SJCRH30 (cell line): ENCODE measurements around the gene TNFRSF1B. TPM values are rescaled to one million over a fixed set of nuclear protein-coding genes. Genes with fewer than 3 reads are reported as not detected.
"Not testable (repeated sequence)": the region's sequence is repeated elsewhere in the genome, so short reads cannot be mapped to it uniquely, and the experiment has no call there.

ENCODE experiments used
- DNase-seq, 2 experiments: peaks; one replicate each; pipeline ENCODE4 v3.0.0-alpha.2; 2015 to 2020
- H3K27ac ChIP-seq: fragments of 250-450 bp; sonication (Bioruptor Pico); 2 replicates; pipeline ENCODE4 v1.5.1; 2020; ENCODE audit warnings: mild to moderate bottlenecking, moderate library complexity
- H3K27me3 ChIP-seq: fragments of 250-450 bp; sonication (Bioruptor Pico); 2 replicates; pipeline ENCODE4 v1.5.1; 2020; ENCODE audit warnings: mild to moderate bottlenecking, moderate library complexity
- H3K36me3 ChIP-seq: fragments of 250-450 bp; sonication (Bioruptor Pico); 2 replicates; pipeline ENCODE4 v1.5.1; 2020; ENCODE audit warnings: mild to moderate bottlenecking, moderate library complexity
- H3K4me1 ChIP-seq: fragments of 250-450 bp; sonication (Bioruptor Pico); 2 replicates; pipeline ENCODE4 v1.5.1; 2020; ENCODE audit warnings: mild to moderate bottlenecking, moderate library complexity
- H3K4me3 ChIP-seq: fragments of 250-450 bp; sonication (Bioruptor Pico); 2 replicates; pipeline ENCODE4 v1.5.1; 2020; ENCODE audit warnings: mild to moderate bottlenecking, moderate library complexity
- H3K9me3 ChIP-seq: fragments of 250-450 bp; sonication (Bioruptor Pico); replicated peaks from 2 replicates; pipeline ENCODE4 v1.5.1; 2020; ENCODE audit warnings: mild to moderate bottlenecking, moderate library complexity
- total RNA-seq: library from RNA; depleted of rRNA; stranded (reverse); fragments of >200 nt; shearing (Covaris generic); gene quantifications from 2 replicates; pipeline ENCODE4 v1.2.3, GENCODE V29; 2014

The TNFRSF1B gene
- total RNA-seq, 1 experiment from 2014 or later = 6.8 TPM

DNA sequence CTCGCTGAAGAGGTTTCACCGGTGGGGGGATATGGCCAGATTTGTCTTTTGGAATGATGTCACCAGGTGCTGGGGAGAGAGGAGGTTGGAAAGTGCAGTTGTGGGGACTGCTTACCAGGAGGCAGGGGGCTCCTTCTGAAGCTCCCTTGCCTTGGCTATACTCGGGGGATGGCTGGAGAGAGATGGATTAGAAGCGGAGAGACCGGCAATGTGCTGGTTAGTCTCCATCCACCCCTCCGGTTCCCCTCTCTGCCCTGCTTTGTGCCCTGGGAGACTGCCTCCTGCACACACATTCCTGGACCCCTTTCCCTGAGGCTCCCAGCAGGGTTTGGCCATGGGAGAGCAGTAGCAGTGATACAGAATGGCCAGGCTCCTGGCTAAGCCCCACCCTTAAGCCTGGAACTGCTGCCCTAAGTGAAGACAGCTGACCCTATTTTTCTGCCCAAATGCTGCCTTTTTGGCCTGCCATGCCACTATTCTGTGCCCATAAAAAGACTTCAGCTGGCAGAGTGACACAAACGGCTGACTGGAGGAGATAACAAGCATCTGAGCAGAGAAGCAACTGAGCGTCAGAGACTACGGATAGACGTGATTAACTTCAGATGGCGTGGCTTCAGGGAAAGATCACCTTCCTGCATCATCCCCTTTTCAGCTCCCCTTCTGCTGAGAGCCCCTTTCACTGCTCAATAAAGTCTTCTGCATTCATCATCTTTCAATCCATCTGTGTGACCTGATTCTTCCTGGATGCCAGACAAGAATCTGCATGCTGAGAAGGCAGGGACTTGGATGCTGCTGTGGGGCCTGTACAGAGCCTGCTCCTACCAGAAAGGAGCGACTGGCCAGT is 48.5 kb downstream of the TNFRSF1B start:
- no peaks in the 10 kb centered on the region for H3K36me3 ChIP-seq
- DNase-seq = no peak

DNA sequence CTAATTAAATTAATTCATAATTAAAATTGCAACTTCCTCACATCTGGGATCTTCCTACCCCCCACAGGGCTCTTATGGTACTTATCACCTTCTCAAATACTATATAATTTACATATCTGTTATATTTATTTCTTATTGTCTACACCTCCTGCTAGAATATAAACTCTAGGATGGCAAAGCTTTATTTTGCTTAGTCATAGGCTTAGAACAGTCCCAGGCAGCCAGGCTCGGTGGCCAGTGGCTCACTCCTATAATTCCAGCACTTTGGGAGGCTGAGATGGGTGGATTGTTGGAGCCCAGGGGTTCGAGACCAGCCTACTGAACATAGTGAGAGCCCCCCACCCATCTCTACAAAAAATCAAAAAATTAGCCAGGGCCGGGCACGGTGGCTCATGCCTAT is 53.0 kb downstream of the TNFRSF1B start:
- H3K27me3 ChIP-seq = no peaks in the 10 kb centered on the region
- DNase-seq = no peak
- H3K4me1 ChIP-seq = no peaks in the 10 kb centered on the region
- H3K36me3 ChIP-seq = no peaks in the 10 kb centered on the region
- no peak overlapping the region for H3K4me3 ChIP-seq
- H3K9me3 ChIP-seq = no peaks in the 10 kb centered on the region
- H3K27ac ChIP-seq = no peak overlapping the region

More for the DNA sequence above, 48.5 kb downstream of the TNFRSF1B start:
- no peaks in the 10 kb centered on the region for H3K4me1 ChIP-seq
- no peak overlapping the region for H3K4me3 ChIP-seq
- no peaks in the 10 kb centered on the region for H3K9me3 ChIP-seq
- H3K27me3 ChIP-seq = no peaks in the 10 kb centered on the region
- H3K27ac ChIP-seq = no peak overlapping the region

GRCh38 chr1:12220890-12221289 is 54.1 kb downstream of the TNFRSF1B start:
- Histone ChIP-seq H3K27me3 (no peaks in the 10 kb centered on the region), H3K9me3 (no peaks in the 10 kb centered on the region), H3K27ac (no peak overlapping the region), H3K4me1 (no peaks in the 10 kb centered on the region), H3K36me3 (no peaks in the 10 kb centered on the region), H3K4me3 (no peak overlapping the region)
- DNase-seq = no peak

GRCh38 chr1:12222700-12223099 is 55.9 kb downstream of the TNFRSF1B start:
- H3K36me3 ChIP-seq, H3K4me3 ChIP-seq, DNase-seq, H3K27ac ChIP-seq, H3K4me1 ChIP-seq, H3K9me3 ChIP-seq, H3K27me3 ChIP-seq: not testable (repeated sequence)

- not testable (repeated sequence) for H3K27me3 ChIP-seq, H3K4me3 ChIP-seq, H3K9me3 ChIP-seq, H3K27ac ChIP-seq, H3K4me1 ChIP-seq, DNase-seq, H3K36me3 ChIP-seq
These were observed 57.3 kb downstream of the TNFRSF1B start for GRCh38 chr1:12224092-12224491.

DNA sequence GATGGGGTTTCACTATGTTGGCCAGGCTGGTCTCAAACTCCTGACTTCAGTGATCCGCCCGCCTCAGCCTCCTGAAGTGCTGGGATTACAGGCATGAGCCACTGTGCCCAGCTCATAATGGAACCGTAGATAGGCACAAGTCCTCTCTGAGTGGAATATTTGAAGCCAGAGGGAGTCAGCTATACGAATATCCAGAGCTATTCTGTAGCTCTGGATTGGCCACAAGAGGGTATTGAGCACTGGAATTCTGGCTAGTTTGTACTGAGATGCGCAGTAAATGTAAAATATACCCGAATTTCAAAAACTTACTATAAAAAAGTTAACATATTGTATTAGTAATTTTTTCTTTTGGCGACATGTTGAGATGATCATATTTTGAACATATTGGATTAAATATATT is 62.2 kb downstream of the TNFRSF1B start:
- Histone ChIP-seq H3K27ac (no peak overlapping the region), H3K9me3 (no peaks in the 10 kb centered on the region), H3K27me3 (no peaks in the 10 kb centered on the region), H3K4me3 (no peak overlapping the region), H3K36me3 (no peaks in the 10 kb centered on the region), H3K4me1 (0 out of 2 replicates have a peak, but pooled peaks cover 4% of the 10 kb centered on the region)
- DNase-seq = no peak

- Histone ChIP-seq H3K9me3 (no peaks in the 10 kb centered on the region), H3K4me1 (0 out of 2 replicates have a peak, but pooled peaks cover 4% of the 10 kb centered on the region), H3K36me3 (no peaks in the 10 kb centered on the region), H3K4me3 (peak overlapping the region; percentile 92), H3K27ac (no peak overlapping the region), H3K27me3 (no peaks in the 10 kb centered on the region)
- no peak for DNase-seq
These were observed 62.6 kb downstream of the TNFRSF1B start for GRCh38 chr1:12229386-12229834.

- Histone ChIP-seq H3K27me3 (no peaks in the 10 kb centered on the region), H3K9me3 (no peaks in the 10 kb centered on the region), H3K27ac (no peak within 1 kb of the TSS; the same call in 1 of the 2 replicates), H3K36me3 (no peaks in the 10 kb centered on the region; the same call in 1 of the 2 replicates), H3K4me1 (0 out of 2 replicates have a peak, but pooled peaks cover 4% of the 10 kb centered on the region), H3K4me3 (peak within 1 kb of the TSS; percentile 92)
- DNase-seq = peak; percentile 77 to 85
These were observed 63.2 kb downstream of the TNFRSF1B start, which contains the start of gene VPS13D for GRCh38 chr1:12229835-12230548. Gene VPS13D, plus strand, starts transcription at chr1:12230030. Its CDS starts 4,237 bp downstream, at chr1:12234267.

GRCh38 chr1:12230549-12231275 is 63.9 kb downstream of the TNFRSF1B start:
- H3K36me3 ChIP-seq = peaks cover under 1% of the 10 kb centered on the region
- no peaks in the 10 kb centered on the region for H3K9me3 ChIP-seq
- H3K27me3 ChIP-seq = no peaks in the 10 kb centered on the region
- H3K4me3 ChIP-seq = peak overlapping the region; percentile 92
- DNase-seq = peak; percentile 24 to 34
- no peak overlapping the region; the same call in 1 of the 2 replicates for H3K27ac ChIP-seq
- 0 out of 2 replicates have a peak, but pooled peaks cover 4% of the 10 kb centered on the region for H3K4me1 ChIP-seq

GRCh38 chr1:12231276-12231595 is 64.4 kb downstream of the TNFRSF1B start:
- 0 out of 2 replicates have a peak, but pooled peaks cover 4% of the 10 kb centered on the region for H3K4me1 ChIP-seq
- no peak overlapping the region for H3K27ac ChIP-seq
- peaks cover 4% of the 10 kb centered on the region for H3K36me3 ChIP-seq
- DNase-seq = no peak
- peak overlapping the region; percentile 92 for H3K4me3 ChIP-seq
- H3K9me3 ChIP-seq = no peaks in the 10 kb centered on the region
- H3K27me3 ChIP-seq = no peaks in the 10 kb centered on the region

- Histone ChIP-seq H3K36me3 (peaks cover 7% of the 10 kb centered on the region), H3K4me1 (0 out of 2 replicates have a peak, but pooled peaks cover 4% of the 10 kb centered on the region), H3K9me3 (no peaks in the 10 kb centered on the region), H3K27ac (no peak overlapping the region), H3K27me3 (no peaks in the 10 kb centered on the region), H3K4me3 (no peak overlapping the region)
- DNase-seq = no peak
These were observed 65.4 kb downstream of the TNFRSF1B start for GRCh38 chr1:12232221-12232620.

DNA sequence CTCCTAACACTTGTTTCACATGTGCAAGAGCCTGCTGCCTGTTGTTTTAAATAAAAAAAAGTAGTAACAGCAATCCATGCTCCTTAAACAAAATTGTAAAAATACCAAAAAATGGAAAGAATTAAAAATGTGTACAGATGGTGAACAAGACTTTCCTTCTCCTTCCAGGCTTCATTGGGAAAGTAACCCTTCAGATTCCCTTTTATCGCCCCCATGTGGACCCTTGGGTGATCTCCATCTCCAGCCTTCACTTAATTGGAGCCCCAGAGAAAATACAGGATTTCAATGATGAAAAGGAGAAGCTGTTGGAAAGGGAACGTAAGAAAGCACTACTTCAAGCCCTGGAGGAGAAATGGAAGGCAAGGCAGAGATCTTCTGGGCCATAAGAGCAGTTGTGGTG is 77.3 kb downstream of the TNFRSF1B start:
- DNase-seq = peak in 1 of 2 experiments; percentile 47
- Histone ChIP-seq H3K4me3 (no peak overlapping the region), H3K4me1 (no peaks in the 10 kb centered on the region), H3K9me3 (no peaks in the 10 kb centered on the region), H3K27me3 (no peaks in the 10 kb centered on the region), H3K27ac (no peak overlapping the region), H3K36me3 (peaks cover 40% of the 10 kb centered on the region)

DNA sequence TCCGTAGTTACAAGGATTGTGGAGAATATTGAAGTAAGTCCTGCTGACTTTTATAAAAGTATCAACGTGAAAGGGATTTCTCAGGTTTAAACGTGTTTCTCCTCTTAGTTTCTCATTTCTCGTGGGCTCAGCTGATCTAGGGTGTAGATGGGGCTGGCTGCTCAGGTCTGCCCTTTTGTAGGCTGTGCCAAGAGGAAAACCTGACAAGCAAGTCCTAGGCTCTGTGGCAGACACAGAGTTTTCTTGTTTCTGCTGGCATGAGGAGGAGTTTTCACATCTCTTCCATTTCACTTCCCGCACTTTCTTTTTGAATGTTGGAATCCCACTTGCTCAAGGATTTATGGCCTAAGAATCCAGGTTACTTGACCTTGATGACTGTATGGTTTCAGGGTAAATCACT is 77.8 kb downstream of the TNFRSF1B start:
- H3K36me3 ChIP-seq = peaks cover 45% of the 10 kb centered on the region
- no peaks in the 10 kb centered on the region for H3K9me3 ChIP-seq
- H3K27ac ChIP-seq = no peak overlapping the region
- no peaks in the 10 kb centered on the region for H3K27me3 ChIP-seq
- no peak overlapping the region for H3K4me3 ChIP-seq
- no peaks in the 10 kb centered on the region for H3K4me1 ChIP-seq
- no peak for DNase-seq

GRCh38 chr1:12245116-12245515 is 78.3 kb downstream of the TNFRSF1B start:
- Histone ChIP-seq H3K4me1 (no peaks in the 10 kb centered on the region), H3K4me3 (no peak overlapping the region), H3K36me3 (peaks cover 50% of the 10 kb centered on the region), H3K27ac (no peak overlapping the region), H3K9me3 (no peaks in the 10 kb centered on the region), H3K27me3 (no peaks in the 10 kb centered on the region)
- no peak for DNase-seq
